ENCODE results near the gene EEIG1. TPM values are rescaled to one million over a fixed set of nuclear protein-coding genes. Genes with fewer than 3 reads are reported as not detected.

EEIG1 gene
- total and polyA plus RNA-seq, 10 of the 15 experiments (the other 5 are each of a cell fraction or from before 2014, with no cell fraction given), result 1.2 to 75.9 (median 9.0) TPM

GRCh38 chr9:128025736-128026135 lies 44.9 kb upstream of the EEIG1 start (continued):
- TF ChIP-seq MLLT1 (IDR thresholded peaks at IDR 0.05) (no peak), EGR1 (IDR thresholded peaks at IDR 0.05; ENCODE audit: borderline replicate concordance in 1 of 2, low read depth in 2 of 2, low read length in 2 of 2) (no peak), POLR2AphosphoS2 (IDR thresholded peaks at IDR 0.05; ENCODE audit: low read depth, low read length) (no peak), ZNF207 (IDR thresholded peaks at IDR 0.05; ENCODE audit: borderline replicate concordance) (no peak), ZBED1 (IDR thresholded peaks at IDR 0.05; ENCODE audit: borderline replicate concordance) (no peak), EP300 (IDR thresholded peaks at IDR 0.05; ENCODE audit: borderline replicate concordance in 1 of 2, control insufficient read depth in 1 of 2, low read depth in 2 of 2, low read length in 2 of 2) (no peak), PRDM15 (CRISPR knock-in tag; IDR thresholded peaks at IDR 0.05) (no peak), RCOR1 (conservative IDR thresholded peaks at IDR 0.05; ENCODE audit: low read depth, low read length) (no peak), NFXL1 (IDR thresholded peaks at IDR 0.05; ENCODE audit: borderline replicate concordance) (no peak), JUNB (IDR thresholded peaks at IDR 0.05) (no peak), USF1 (IDR thresholded peaks at IDR 0.05; ENCODE audit: borderline replicate concordance, extremely low read length, insufficient read depth, low read depth, low read length) (no peak)
